ENCODE results near the gene FAM162A. TPM values are rescaled to one million over a fixed set of nuclear protein-coding genes. Genes with fewer than 3 reads are reported as not detected.
"Not testable (repeated sequence)": the region's sequence is repeated elsewhere in the genome, so short reads cannot be mapped to it uniquely, and the experiment has no call there.

Gene FAM162A
- total RNA-seq, 2 donors from 2014 or later = 37.3 to 53.4 TPM

DNA sequence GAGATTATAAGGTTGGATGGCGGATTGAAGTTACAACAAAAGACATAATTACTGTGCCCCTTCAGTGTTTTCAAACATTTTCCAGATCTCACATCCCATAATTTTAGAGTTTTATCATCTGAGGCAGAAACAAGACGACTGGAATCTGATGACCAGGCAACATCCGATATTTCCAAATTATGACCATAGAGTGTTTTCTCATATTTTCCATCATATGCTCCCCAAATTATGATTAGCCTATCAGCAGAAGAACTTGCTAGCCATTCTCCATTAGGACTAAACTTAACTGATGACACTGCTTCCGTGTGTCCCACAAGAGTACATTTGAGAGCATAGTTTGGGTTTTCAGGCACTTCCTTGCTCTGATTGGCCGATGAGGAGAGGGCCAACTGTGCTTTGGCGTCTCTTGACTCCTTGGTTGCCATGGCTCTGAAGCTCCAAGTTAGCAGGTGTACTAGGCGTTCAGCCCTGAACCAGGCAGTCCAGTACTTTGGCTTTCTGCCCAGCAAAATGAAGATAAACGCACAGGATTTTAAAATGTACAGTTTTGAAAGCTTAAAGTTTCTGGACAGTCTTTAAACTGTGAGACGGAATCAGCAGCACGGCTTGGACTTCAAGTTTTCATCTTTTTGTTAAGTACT is 31.2 kb downstream of the FAM162A start:
- no peak for DNase-seq (ENCODE audit: low spot score)
- ATAC-seq = peak; percentile 54 to 68
- Mint-ChIP-seq H3K27me3 (no peaks in the 10 kb centered on the region), H3K4me1 (ENCODE audit: low read depth in 2 of 2) (peaks cover 30 to 33% of the 10 kb centered on the region in 2 donors), H3K27ac (peak overlapping the region; percentile 88 to 99), H3K4me3 (peak overlapping the region; percentile 94), H3K9me3 (no peaks in the 10 kb centered on the region), H3K36me3 (peaks cover 9% of the 10 kb centered on the region)

DNA sequence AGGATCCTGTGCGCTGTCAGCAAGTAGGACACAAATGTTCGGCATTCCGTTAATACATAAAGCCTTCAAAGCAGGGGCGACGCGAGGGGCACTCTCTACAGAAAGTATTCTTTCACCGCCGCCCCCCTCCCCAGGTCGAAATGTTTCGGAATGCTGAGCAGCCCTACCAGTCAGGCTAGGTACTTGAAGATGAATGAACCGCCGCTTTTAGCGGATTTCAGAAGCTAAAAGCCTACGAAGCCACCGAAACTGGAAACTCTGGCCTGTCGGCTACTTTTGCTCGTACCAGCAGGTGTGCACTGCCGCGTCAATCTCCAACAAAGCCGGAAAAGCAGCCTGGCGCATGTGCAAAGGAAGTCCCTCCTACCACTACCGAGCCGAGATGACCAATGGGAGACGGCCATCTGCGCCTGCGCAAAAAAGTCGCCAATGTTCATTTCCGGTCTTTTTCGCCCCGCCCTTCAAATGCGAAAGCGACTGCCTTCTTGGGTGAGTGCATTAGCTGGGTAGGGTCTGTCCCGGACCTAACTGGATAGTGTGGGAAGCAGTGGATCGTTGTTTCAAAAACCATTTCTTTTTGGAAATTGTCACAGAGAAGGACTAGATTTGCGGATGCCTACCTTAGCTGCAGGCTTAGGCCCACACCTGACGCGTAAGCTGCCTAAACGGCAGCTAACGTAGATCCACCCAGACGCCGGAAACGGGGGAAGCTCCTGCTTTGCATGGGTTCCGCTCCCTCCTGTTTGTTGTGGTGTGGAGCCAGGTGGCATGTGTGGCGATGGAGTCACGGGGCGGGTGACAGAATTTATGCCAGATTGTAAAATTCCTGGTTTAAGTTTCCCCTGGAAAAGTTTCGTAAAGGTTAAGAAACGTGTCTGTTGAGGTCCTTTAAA is 32.0 kb downstream of the FAM162A start, which contains the start of gene WDR5B:
Gene WDR5B, minus strand, starts transcription at position 301 of the 893 bp plus-strand sequence. CDS start 534 bp downstream, outside the sequence.
- Mint-ChIP-seq H3K27ac (peak within 1 kb of the TSS; percentile 88 to 99), H3K27me3 (no peaks in the 10 kb centered on the region), H3K9me3 (no peaks in the 10 kb centered on the region), H3K4me1 (ENCODE audit: low read depth in 2 of 2) (peaks cover 30 to 33% of the 10 kb centered on the region in 2 donors), H3K4me3 (peak within 1 kb of the TSS; percentile 94), H3K36me3 (peaks cover 9% of the 10 kb centered on the region)
- peak; percentile 97 for ATAC-seq
- peak; percentile 96 for DNase-seq (ENCODE audit: low spot score)

DNA sequence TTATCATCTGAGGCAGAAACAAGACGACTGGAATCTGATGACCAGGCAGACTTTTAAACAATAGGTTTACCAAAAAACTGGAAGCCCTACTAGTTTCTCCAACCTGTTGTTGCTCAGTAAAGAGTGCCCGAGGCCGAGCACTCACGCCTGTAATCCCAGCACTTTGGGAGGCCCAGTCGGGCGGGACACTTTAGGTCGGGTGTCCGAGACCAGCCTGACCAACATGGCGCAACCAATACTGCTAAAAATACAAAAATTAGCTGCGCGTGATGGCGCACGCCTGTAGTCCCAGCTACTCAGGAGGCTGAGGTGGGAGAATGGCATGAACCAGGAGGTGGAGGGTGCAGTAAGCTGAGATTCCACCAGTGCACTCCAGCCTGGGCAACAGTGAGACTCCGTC is 33.0 kb downstream of the FAM162A start:
- Mint-ChIP-seq H3K4me1 (ENCODE audit: low read depth in 2 of 2) (peaks cover 30 to 33% of the 10 kb centered on the region in 2 donors), H3K27me3 (no peaks in the 10 kb centered on the region), H3K4me3 (peak overlapping the region; percentile 94), H3K36me3 (peaks cover 9% of the 10 kb centered on the region), H3K9me3 (no peaks in the 10 kb centered on the region), H3K27ac (peak overlapping the region; percentile 88 to 99)
- ATAC-seq = no peak
- no peak for DNase-seq (ENCODE audit: low spot score)

DNA sequence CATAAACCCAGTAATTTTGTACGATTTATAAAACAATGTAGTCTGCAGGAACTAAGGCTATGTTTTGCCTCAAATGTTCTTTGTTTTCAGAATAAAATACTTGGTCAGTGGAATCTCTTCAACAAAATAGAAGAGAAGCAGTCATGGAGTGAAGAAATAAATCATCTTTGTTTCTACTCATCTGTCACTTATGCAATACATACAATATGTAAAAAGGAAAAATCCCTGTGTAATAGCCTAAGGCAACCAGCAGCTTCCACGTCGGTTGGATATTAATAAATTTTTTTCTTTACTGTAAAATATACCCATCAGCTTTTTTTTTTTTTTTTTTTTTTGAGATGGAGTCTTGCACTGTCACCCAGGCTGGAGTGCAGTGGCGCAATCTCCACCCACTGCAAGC is 37.1 kb downstream of the FAM162A start:
- H3K4me1 Mint-ChIP-seq (ENCODE audit: low read depth in 2 of 2) = peaks cover 9 to 12% of the 10 kb centered on the region in 2 donors
- no peak for DNase-seq (ENCODE audit: low spot score)
- H3K9me3 Mint-ChIP-seq = no peaks in the 10 kb centered on the region
- no peaks in the 10 kb centered on the region for H3K27me3 Mint-ChIP-seq
- no peak overlapping the region for H3K27ac Mint-ChIP-seq
- no peak for ATAC-seq
- no peak overlapping the region for H3K4me3 Mint-ChIP-seq
- peaks cover 15% of the 10 kb centered on the region for H3K36me3 Mint-ChIP-seq

DNA sequence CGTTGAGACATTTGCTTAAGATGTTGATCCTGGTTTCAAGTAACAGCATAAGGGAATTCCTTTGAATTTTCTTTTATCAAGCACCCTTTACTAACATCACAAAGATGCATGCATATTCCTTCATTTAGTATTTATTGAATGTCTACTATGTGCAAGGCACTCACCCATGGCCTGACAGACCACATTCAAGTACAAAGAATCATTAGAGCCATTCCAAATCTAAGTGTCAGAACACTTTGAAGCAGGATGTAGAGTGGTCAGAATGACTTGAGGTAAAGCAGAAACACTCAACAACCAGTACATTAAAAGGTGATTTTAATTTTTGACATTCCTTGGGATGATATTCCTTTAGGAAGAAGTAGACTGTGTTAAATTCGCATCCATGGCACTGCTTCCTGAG is 37.9 kb downstream of the FAM162A start:
- no peaks in the 10 kb centered on the region for H3K9me3 Mint-ChIP-seq
- peaks cover 23% of the 10 kb centered on the region for H3K36me3 Mint-ChIP-seq
- DNase-seq (ENCODE audit: low spot score) (no peak), ATAC-seq (no peak)
- H3K4me1 Mint-ChIP-seq (ENCODE audit: low read depth in 2 of 2) = peaks cover 3 to 7% of the 10 kb centered on the region in 2 donors
- H3K27me3 Mint-ChIP-seq = no peaks in the 10 kb centered on the region
- H3K27ac Mint-ChIP-seq = no peak overlapping the region
- H3K4me3 Mint-ChIP-seq = no peak overlapping the region

DNA sequence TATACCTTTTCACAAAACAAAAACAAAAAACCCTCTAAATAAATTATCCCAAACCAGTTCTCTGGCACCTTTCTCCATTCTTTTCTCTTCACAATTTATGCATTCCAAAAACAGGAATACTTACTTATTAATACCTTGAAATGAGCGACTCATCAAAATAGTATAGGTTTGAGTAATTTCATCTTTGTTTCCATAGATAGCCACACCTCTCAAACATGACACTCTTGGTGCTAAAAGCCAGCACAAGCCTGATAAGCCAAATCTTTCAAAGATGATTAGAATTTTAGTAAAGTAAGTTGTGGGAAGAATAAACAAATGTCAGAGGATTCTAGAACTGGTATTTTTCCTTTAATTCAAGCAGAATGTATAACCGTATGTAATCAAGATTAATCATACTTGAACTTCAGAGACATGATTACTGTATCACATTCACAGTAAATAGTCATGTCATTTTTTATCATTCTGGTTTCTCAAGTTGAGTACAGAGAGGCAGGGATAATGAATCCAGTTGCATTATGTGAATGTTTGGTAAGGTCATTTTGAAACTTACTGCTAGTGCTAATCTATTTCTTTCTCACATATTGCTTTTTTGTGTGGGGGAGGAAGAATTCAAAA is 44.0 kb downstream of the FAM162A start:
- Mint-ChIP-seq H3K27me3 (no peaks in the 10 kb centered on the region), H3K4me3 (peak overlapping the region; percentile 53), H3K36me3 (peaks cover 32% of the 10 kb centered on the region), H3K9me3 (no peaks in the 10 kb centered on the region), H3K4me1 (ENCODE audit: low read depth in 2 of 2) (peaks cover 14 to 22% of the 10 kb centered on the region in 2 donors), H3K27ac (peak overlapping the region; percentile 73 to 78)
- ATAC-seq (peak; percentile 53 to 82), DNase-seq (ENCODE audit: low spot score) (no peak)

DNA sequence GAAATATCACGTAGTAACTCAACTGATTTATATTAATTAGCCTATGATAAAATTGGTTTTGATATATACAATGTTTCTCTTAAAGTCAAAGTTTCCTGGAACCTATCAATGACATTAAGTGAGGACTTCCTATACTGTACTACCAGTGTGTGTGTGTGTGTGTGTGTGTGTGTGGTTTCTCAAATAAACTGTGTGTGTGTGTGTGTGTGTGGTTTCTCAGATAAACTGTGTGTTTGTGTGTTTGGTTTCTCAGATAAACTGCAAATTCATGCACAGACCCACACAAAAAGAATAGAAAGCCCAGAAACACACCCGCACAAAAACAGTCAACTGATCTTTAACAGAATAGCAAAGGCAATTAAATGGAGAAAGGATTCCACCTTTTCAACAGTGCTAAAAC is 46.4 kb downstream of the FAM162A start:
- DNase-seq (ENCODE audit: low spot score) = no peak
- H3K4me1 Mint-ChIP-seq (ENCODE audit: low read depth in 2 of 2) = peaks cover 14 to 22% of the 10 kb centered on the region in 2 donors
- H3K36me3 Mint-ChIP-seq = peaks cover 39% of the 10 kb centered on the region
- no peak for ATAC-seq
- H3K9me3 Mint-ChIP-seq = no peaks in the 10 kb centered on the region
- H3K27me3 Mint-ChIP-seq = no peaks in the 10 kb centered on the region
- H3K27ac Mint-ChIP-seq = no peak overlapping the region
- no peak overlapping the region for H3K4me3 Mint-ChIP-seq

DNA sequence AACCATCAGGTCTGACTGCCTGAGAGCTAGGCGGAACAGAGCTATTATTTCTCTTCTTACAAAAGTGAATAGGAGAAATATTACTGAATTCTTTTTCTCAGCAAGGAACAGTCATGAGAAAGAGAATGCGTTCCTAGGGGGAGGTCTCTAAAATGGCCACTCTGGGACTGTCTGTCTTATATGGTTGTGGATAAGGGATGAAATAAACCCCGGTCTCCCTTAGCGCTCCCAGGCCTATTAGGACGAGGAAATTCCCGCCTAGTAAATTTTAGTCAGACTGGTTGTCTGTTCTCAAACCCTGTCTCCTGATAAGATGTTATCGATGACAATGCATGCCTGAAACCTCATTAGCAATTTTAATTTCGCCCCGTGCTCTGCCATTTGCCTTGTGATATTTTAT is 52.0 kb downstream of the FAM162A start:
- H3K9me3 Mint-ChIP-seq = peaks cover 5% of the 10 kb centered on the region
- H3K4me1 Mint-ChIP-seq (ENCODE audit: low read depth in 2 of 2) = peaks cover 0 to 2% of the 10 kb centered on the region in 2 donors
- H3K27ac Mint-ChIP-seq = no peak overlapping the region
- DNase-seq (ENCODE audit: low spot score) (no peak), ATAC-seq (no peak)
- no peak overlapping the region for H3K4me3 Mint-ChIP-seq
- H3K36me3 Mint-ChIP-seq = peaks cover 37% of the 10 kb centered on the region
- no peaks in the 10 kb centered on the region for H3K27me3 Mint-ChIP-seq

DNA sequence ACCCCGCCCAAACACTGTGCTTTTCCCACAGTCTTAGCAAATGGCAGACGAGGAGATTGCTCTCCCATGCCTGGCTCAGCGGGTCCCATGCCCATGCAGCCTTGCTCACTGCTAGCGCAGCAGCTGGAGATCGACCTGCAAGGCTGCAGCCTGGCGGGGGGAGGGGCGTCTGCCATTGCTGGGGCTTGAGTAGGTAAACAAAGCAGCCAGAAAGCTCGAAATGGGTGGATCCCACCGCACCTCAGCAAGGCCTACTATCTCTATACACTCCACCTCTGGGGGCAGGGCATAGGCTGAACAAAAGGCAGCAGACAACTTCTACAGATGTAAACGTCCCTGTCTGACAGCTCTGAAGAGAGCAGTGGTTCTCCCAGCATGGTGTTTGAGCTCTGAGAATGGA is 59.1 kb downstream of the FAM162A start:
- Mint-ChIP-seq H3K9me3 (no peaks in the 10 kb centered on the region), H3K36me3 (peaks cover 43% of the 10 kb centered on the region), H3K4me1 (ENCODE audit: low read depth in 2 of 2) (peaks cover 6 to 12% of the 10 kb centered on the region in 2 donors), H3K27me3 (no peaks in the 10 kb centered on the region), H3K27ac (no peak overlapping the region), H3K4me3 (no peak overlapping the region)
- ATAC-seq (no peak), DNase-seq (ENCODE audit: low spot score) (no peak)

DNA sequence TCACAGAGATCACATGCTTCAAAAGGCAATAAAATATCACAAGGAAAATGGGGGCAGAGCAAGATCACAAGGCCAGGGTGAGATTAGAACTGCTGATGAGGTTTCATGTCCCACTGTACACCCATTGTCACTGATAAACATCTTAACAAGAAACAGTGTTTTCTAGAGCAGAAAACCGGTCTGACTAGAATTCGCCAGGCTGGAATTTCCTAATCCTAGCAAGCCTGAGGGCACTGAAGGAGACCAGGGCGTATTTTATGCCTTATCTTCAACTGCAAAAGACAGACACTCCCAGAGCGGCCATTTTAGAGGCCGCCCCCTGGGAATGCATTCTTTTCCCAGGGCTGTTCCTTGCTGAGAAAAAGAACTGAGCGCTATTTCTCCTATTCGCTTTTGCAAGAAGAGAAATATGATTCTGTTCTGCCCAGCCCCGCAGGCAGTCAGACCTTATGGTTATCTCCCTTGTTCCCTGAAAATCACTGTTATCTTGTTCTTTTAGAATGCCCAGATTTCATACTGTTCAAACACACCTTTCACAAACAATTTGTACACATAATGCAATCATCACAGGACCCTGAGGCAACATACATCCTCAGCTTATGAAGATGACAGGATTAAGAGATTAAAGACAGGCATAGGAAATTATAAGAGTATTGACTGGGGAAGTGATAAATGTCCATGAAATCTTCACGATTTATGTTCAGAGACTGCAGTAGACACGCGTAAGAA is 59.9 kb downstream of the FAM162A start:
- not testable (repeated sequence) for ATAC-seq; H3K4me3 Mint-ChIP-seq; H3K9me3 Mint-ChIP-seq; H3K27ac Mint-ChIP-seq; DNase-seq (ENCODE audit: low spot score); H3K27me3 Mint-ChIP-seq
- peaks cover 6 to 12% of the 10 kb centered on the region in 2 donors for H3K4me1 Mint-ChIP-seq (ENCODE audit: low read depth in 2 of 2)
- H3K36me3 Mint-ChIP-seq = peaks cover 44% of the 10 kb centered on the region

DNA sequence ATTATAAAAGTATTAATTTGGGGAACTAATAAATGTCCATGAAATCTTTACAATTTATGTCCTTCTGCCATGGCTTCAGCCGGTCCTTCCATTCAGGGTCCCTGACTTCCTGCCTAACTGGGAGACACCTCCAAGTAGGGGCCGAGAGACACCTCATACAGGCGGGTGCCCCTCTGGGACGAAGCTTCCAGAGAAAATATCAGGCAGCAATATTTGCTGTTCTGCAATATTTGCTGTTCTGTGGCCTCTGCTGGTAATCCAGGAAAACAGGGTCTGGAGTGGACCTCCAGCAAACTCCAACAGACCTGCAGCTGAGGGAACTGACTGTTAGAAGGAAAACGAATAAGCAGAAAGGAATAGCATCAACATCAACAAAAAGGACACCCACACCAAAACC is 60.5 kb downstream of the FAM162A start:
- not testable (repeated sequence) for H3K27ac Mint-ChIP-seq; ATAC-seq; DNase-seq (ENCODE audit: low spot score); H3K9me3 Mint-ChIP-seq; H3K4me3 Mint-ChIP-seq; H3K27me3 Mint-ChIP-seq
- peaks cover 6 to 12% of the 10 kb centered on the region in 2 donors for H3K4me1 Mint-ChIP-seq (ENCODE audit: low read depth in 2 of 2)
- peaks cover 50% of the 10 kb centered on the region for H3K36me3 Mint-ChIP-seq

DNA sequence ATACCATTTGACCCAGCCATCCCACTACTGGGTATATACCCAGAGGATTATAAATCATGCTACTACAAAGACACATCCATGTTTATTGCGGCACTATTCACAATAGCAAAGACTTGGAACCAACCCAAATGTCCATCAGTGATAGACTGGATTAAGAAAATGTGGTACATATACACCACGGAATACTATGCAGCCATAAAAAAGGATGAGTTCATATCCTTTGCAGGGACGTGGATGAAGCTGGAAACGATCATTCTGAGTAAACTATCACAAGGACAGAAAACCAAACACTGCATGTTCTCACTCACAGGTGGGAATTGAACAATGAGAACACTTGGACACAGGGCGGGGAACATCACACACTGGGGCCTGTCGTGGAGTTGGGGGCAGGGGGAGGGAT is 64.2 kb downstream of the FAM162A start:
- H3K27ac Mint-ChIP-seq; H3K4me3 Mint-ChIP-seq; H3K27me3 Mint-ChIP-seq; ATAC-seq; H3K9me3 Mint-ChIP-seq; DNase-seq (ENCODE audit: low spot score): not testable (repeated sequence)
- H3K4me1 Mint-ChIP-seq (ENCODE audit: low read depth in 2 of 2) = peaks cover 6 to 12% of the 10 kb centered on the region in 2 donors
- peaks cover 48% of the 10 kb centered on the region for H3K36me3 Mint-ChIP-seq

DNA sequence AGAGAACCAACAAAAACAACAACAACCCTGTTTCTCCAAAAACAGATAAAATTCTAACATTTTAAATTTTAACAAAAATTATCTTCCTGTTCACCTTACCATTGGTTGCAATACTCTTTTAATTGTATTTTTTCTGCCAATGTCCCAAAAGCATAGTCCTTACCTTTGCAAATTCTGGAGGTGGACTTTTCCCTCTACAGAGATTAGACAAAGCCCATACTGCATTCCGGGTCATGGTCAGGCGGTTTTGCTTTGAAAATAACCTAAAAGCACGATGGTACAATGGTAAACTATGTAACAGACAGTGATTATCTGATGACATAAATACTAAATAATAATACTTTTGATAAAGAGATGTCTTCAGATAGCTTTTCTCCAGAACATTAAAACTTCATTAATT is 67.4 kb downstream of the FAM162A start:
- no peak for DNase-seq (ENCODE audit: low spot score)
- Mint-ChIP-seq H3K27ac (no peak overlapping the region), H3K9me3 (no peaks in the 10 kb centered on the region), H3K27me3 (no peaks in the 10 kb centered on the region), H3K36me3 (peaks cover 36% of the 10 kb centered on the region), H3K4me3 (no peak overlapping the region), H3K4me1 (ENCODE audit: low read depth in 2 of 2) (peaks cover 5 to 6% of the 10 kb centered on the region in 2 donors)
- ATAC-seq = no peak
